Activated naive CD4-positive, alpha-beta T cell treated with anti-CD3 and anti-CD28 coated beads, Interleukin-2, amount 50 U/mL, for 72 hours (primary cell): ENCODE measurements around the gene FGD2. TPM values are rescaled to one million over a fixed set of nuclear protein-coding genes. Genes with fewer than 3 reads are reported as not detected.
A peak's percentile ranks its signal among the peaks of the same experiment; 100 is the strongest.

Experiments
- ATAC-seq, 2 donors: fragments of 150-1000 bp; cut with Tn5 transposase; 2 replicates each; pipeline ENCODE4 v1.10.0; 2021; ENCODE audit warnings: mild to moderate bottlenecking in 2 of 2, moderate library complexity in 2 of 2
- DNase-seq, 2 donors: peaks; one replicate each; pipeline ENCODE4 v3.0.0; 2021 to 2022; ENCODE audit warnings: low spot score in 2 of 2
- H3K27ac Mint-ChIP-seq, 2 donors: one replicate each; pipeline ENCODE4 v1.8.0; 2022; ENCODE audit warnings: mild to moderate bottlenecking in 2 of 2, mixed read lengths in 2 of 2
- H3K36me3 Mint-ChIP-seq, 2 donors: one replicate each; pipeline ENCODE4 v1.8.0; 2022; ENCODE audit warnings: mixed read lengths in 2 of 2
- H3K9me3 Mint-ChIP-seq, 2 donors: one replicate each; pipeline ENCODE4 v1.8.0; 2022; ENCODE audit warnings: mixed read lengths in 2 of 2
- total RNA-seq, 2 donors: library from RNA; stranded (reverse); gene quantifications; one replicate each; pipeline ENCODE4 v1.2.3, GENCODE V29; 2022

FGD2 gene
- total RNA-seq, 2 donors from 2014 or later: 1.3 to 2.4 TPM

- no peaks in the 10 kb centered on the region for H3K36me3 Mint-ChIP-seq
- DNase-seq (no peak), ATAC-seq (no peak)
- no peaks in the 10 kb centered on the region for H3K9me3 Mint-ChIP-seq
- H3K27ac Mint-ChIP-seq: no peak overlapping the region
Observed at GRCh38 chr6:37020812-37021211, 15.4 kb downstream of the FGD2 start.

- Mint-ChIP-seq H3K27ac (peak overlapping the region; percentile 4 to 81), H3K36me3 (no peaks in the 10 kb centered on the region), H3K9me3 (no peaks in the 10 kb centered on the region)
- ATAC-seq (peak; percentile 32), DNase-seq (peak; percentile 67 to 69)
Observed at GRCh38 chr6:37021356-37022129, 16.1 kb downstream of the FGD2 start.

- H3K9me3 Mint-ChIP-seq: no peaks in the 10 kb centered on the region
- ATAC-seq (no peak), DNase-seq (no peak)
- peak overlapping the region; percentile 81 to 89 for H3K27ac Mint-ChIP-seq
- H3K36me3 Mint-ChIP-seq: no peaks in the 10 kb centered on the region
Observed at GRCh38 chr6:37022135-37022863, 16.8 kb downstream of the FGD2 start.

- peak; percentile 70 to 78 for ATAC-seq
- Mint-ChIP-seq H3K36me3 (no peaks in the 10 kb centered on the region), H3K9me3 (no peaks in the 10 kb centered on the region), H3K27ac (peak overlapping the region; percentile 81 to 85)
- peak; percentile 52 to 79 for DNase-seq
Observed at GRCh38 chr6:37024656-37025337, 19.3 kb downstream of the FGD2 start.

- ATAC-seq (no peak), DNase-seq (no peak)
- H3K27ac Mint-ChIP-seq: peak overlapping the region; percentile 81 to 93
- peaks cover 0 to 10% of the 10 kb centered on the region in 2 donors for H3K36me3 Mint-ChIP-seq
- H3K9me3 Mint-ChIP-seq: peaks cover 0 to 4% of the 10 kb centered on the region in 2 donors
Observed at GRCh38 chr6:37025621-37026466, 20.4 kb downstream of the FGD2 start.

- peaks cover 0 to 14% of the 10 kb centered on the region in 2 donors for H3K36me3 Mint-ChIP-seq
- H3K27ac Mint-ChIP-seq: peak overlapping the region in 1 of 2 donors; percentile 81
- DNase-seq (no peak), ATAC-seq (no peak)
- H3K9me3 Mint-ChIP-seq: peaks cover 0 to 4% of the 10 kb centered on the region in 2 donors
Observed at GRCh38 chr6:37027036-37027720, 21.7 kb downstream of the FGD2 start.

GRCh38 chr6:37027811-37028469, 22.5 kb downstream of the FGD2 start:
- peaks cover 0 to 4% of the 10 kb centered on the region in 2 donors for H3K9me3 Mint-ChIP-seq
- H3K36me3 Mint-ChIP-seq: peaks cover 0 to 19% of the 10 kb centered on the region in 2 donors
- no peak overlapping the region for H3K27ac Mint-ChIP-seq
- DNase-seq (no peak), ATAC-seq (no peak)

GRCh38 chr6:37029249-37029971, 24.0 kb downstream of the FGD2 start:
- Mint-ChIP-seq H3K36me3 (peaks cover 0 to 19% of the 10 kb centered on the region in 2 donors), H3K27ac (peak overlapping the region; percentile 36 to 84), H3K9me3 (peaks cover 0 to 4% of the 10 kb centered on the region in 2 donors)
- DNase-seq: peak; percentile 55 to 78
- peak in 1 of 2 donors; percentile 46 for ATAC-seq

- no peak overlapping the region for H3K27ac Mint-ChIP-seq
- H3K36me3 Mint-ChIP-seq: peaks cover 0 to 19% of the 10 kb centered on the region in 2 donors
- DNase-seq (no peak), ATAC-seq (no peak)
- H3K9me3 Mint-ChIP-seq: peaks cover 0 to 4% of the 10 kb centered on the region in 2 donors
Observed at GRCh38 chr6:37030599-37030998, 25.1 kb downstream of the FGD2 start.

GRCh38 chr6:37032239-37032638, 26.8 kb downstream of the FGD2 start:
- DNase-seq (no peak), ATAC-seq (no peak)
- peaks cover 0 to 19% of the 10 kb centered on the region in 2 donors for H3K36me3 Mint-ChIP-seq
- peaks cover 0 to 4% of the 10 kb centered on the region in 2 donors for H3K9me3 Mint-ChIP-seq
- peak overlapping the region; percentile 91 to 98 for H3K27ac Mint-ChIP-seq

GRCh38 chr6:37033255-37033654, 27.8 kb downstream of the FGD2 start:
- ATAC-seq (peak; percentile 95), DNase-seq (peak; percentile 62 to 74)
- H3K36me3 Mint-ChIP-seq: peaks cover 0 to 19% of the 10 kb centered on the region in 2 donors
- peak overlapping the region; percentile 91 to 98 for H3K27ac Mint-ChIP-seq
- peaks cover 0 to 4% of the 10 kb centered on the region in 2 donors for H3K9me3 Mint-ChIP-seq

- ATAC-seq: peak; percentile 60 to 71
- DNase-seq: peak in 1 of 2 donors; percentile 41
- Mint-ChIP-seq H3K9me3 (peaks cover 0 to 4% of the 10 kb centered on the region in 2 donors), H3K27ac (peak overlapping the region; percentile 91 to 98), H3K36me3 (peaks cover 0 to 24% of the 10 kb centered on the region in 2 donors)
Observed at GRCh38 chr6:37033819-37034795, 28.7 kb downstream of the FGD2 start.

GRCh38 chr6:37036146-37036545, 30.7 kb downstream of the FGD2 start:
- Mint-ChIP-seq H3K36me3 (peaks cover 0 to 19% of the 10 kb centered on the region in 2 donors), H3K9me3 (no peaks in the 10 kb centered on the region), H3K27ac (no peak overlapping the region)
- ATAC-seq (no peak), DNase-seq (no peak)
